Subcutaneous adipose tissue (tissue), 4 donors: ENCODE data around the gene PIGH. TPM values are rescaled to one million over a fixed set of nuclear protein-coding genes. Genes with fewer than 3 reads are reported as not detected.

Experiments used
- CTCF ChIP-seq: fragments of 450-650 bp; IDR thresholded peaks from one replicate; pipeline ENCODE4 v1.5.1; 2016; ENCODE audit warnings: low read depth, mild to moderate bottlenecking, control low read depth, antibody characterized with exemption, moderate library complexity
- small RNA-seq: library from RNA; depleted of rRNA; stranded (forward); fragments of <200 nt; gene quantifications from one replicate; pipeline ENCODE3, GENCODE V24; 2016
- total RNA-seq, 4 donors: library from RNA; depleted of rRNA; stranded (reverse); fragments of >200 nt; gene quantifications; one replicate each; pipeline ENCODE4 v1.1.0, GENCODE V29; 2016

PIGH gene
- total RNA-seq, 4 donors from 2014 or later, result 17.4 to 25.5 (median 24.3) TPM

DNA sequence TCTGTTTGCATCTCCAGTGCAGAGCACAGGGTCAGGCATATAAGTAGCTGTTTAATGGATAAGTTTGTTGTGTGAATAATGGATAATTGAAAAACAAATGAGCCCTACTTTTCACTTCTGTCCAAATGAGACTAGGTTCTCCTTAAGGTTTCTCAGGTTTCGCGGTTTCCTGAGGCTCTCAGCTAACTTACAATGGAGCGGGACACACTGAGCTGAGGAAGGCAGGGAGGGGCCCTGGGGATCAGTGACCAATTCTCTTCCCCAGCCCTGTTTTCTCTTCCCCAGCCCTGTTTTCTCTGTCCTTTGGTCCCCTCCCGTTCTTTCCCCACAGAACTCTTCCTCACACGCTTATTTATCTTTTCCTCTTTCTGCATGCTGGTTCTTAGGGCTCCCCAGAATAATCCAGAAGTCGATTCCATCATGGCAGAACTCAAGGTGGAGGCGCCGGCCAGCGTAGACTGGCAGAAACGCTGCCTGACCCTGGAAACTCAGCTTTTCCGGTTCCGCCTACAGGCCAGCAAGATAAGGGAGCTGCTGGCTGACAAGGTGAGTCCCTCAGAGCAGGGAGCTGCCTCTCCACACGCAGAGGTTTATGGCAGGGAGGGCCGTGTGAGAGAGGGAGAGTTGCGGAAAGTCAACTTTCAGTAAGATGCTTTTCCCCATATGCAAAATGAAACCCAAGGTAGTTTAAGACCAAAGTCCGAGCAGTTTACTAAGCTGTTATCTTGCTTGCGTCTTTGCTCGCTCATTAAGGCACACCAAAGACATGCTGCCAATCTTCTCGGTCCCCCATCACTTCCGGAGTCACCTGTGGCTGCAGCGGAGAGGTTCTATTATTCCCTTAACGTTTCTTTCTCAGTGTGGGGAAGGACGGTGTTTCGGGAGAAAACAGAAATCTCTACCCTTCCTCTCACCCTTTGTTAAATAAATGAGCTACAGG, 58.4 kb downstream of the PIGH start:
- TF ChIP-seq CTCF, result no peak

Small RNA genes lying within 50 kb of the gene (small RNA-seq; reads per million reads assigned to genes)
- not detected for gene AL132640.3
- gene RF00019, result 0.49 reads per million

Other genes starting within 250 kb of the PIGH start
- 10 to 100 TPM; 52.6 to 91.1 (median 62.7) TPM for gene ATP6V1D, start 240.5 kb downstream of the PIGH start, total RNA-seq
- 10 to 100 TPM; 48.3 to 81.0 (median 79.5) TPM for gene EIF2S1, start 239.9 kb downstream of the PIGH start, total RNA-seq
- gene PLEK2, start 188.1 kb downstream of the PIGH start, total RNA-seq, result 1 to 10 TPM in 2 of 4 donors, under 1 TPM in 1, not detected in 1; 0.49 to 4.9 (median 1.8) TPM
- gene TMEM229B, start 111.5 kb downstream of the PIGH start, total RNA-seq, result 10 to 100 TPM in 1 of 4 donors, 1 to 10 TPM in 2, not detected in 1; 1.4 to 10.2 (median 2.2) TPM
- 1 to 10 TPM; 1.3 to 9.0 (median 4.9) TPM for gene PLEKHH1, start 67.0 kb downstream of the PIGH start, total RNA-seq
- 1 to 10 TPM; 2.0 to 4.1 (median 3.3) TPM for gene ARG2, start 19.7 kb upstream of the PIGH start, total RNA-seq
- 100 to 1,000 TPM in 3 of 4 donors, 10 to 100 TPM in 1; 97.6 to 218 (median 144) TPM for gene VTI1B, start 74.4 kb upstream of the PIGH start, total RNA-seq
- 10 to 100 TPM; 25.8 to 45.5 (median 32.8) TPM for gene RDH11, start 95.5 kb upstream of the PIGH start, total RNA-seq
- 1 to 10 TPM in 1 of 4 donors, not detected in 3; 1.5 TPM for gene RDH12, start 101.6 kb upstream of the PIGH start, total RNA-seq
- gene ZFYVE26, start 216.3 kb upstream of the PIGH start, total RNA-seq, result 10 to 100 TPM; 25.6 to 40.3 (median 35.4) TPM
- 10 to 100 TPM in 3 of 4 donors, 1 to 10 TPM in 1; 9.7 to 24.1 (median 16.7) TPM for gene RAD51B, start 219.5 kb upstream of the PIGH start, total RNA-seq